Measurements from ENCODE around the gene TRIM31.

Gene TRIM31

GRCh38 chr6:30061858-30062458, 50.9 kb downstream of the TRIM31 start:
- peak; percentile 32 for DNase-seq (ENCODE audit: low spot score)
- TF ChIP-seq, protein P1, sequence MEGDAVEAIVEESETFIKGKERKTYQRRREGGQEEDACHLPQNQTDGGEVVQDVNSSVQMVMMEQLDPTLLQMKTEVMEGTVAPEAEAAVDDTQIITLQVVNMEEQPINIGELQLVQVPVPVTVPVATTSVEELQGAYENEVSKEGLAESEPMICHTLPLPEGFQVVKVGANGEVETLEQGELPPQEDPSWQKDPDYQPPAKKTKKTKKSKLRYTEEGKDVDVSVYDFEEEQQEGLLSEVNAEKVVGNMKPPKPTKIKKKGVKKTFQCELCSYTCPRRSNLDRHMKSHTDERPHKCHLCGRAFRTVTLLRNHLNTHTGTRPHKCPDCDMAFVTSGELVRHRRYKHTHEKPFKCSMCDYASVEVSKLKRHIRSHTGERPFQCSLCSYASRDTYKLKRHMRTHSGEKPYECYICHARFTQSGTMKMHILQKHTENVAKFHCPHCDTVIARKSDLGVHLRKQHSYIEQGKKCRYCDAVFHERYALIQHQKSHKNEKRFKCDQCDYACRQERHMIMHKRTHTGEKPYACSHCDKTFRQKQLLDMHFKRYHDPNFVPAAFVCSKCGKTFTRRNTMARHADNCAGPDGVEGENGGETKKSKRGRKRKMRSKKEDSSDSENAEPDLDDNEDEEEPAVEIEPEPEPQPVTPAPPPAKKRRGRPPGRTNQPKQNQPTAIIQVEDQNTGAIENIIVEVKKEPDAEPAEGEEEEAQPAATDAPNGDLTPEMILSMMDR (IDR thresholded peaks at IDR 0.05; ENCODE audit: extremely low read depth, missing control alignments), result no peak

DNA sequence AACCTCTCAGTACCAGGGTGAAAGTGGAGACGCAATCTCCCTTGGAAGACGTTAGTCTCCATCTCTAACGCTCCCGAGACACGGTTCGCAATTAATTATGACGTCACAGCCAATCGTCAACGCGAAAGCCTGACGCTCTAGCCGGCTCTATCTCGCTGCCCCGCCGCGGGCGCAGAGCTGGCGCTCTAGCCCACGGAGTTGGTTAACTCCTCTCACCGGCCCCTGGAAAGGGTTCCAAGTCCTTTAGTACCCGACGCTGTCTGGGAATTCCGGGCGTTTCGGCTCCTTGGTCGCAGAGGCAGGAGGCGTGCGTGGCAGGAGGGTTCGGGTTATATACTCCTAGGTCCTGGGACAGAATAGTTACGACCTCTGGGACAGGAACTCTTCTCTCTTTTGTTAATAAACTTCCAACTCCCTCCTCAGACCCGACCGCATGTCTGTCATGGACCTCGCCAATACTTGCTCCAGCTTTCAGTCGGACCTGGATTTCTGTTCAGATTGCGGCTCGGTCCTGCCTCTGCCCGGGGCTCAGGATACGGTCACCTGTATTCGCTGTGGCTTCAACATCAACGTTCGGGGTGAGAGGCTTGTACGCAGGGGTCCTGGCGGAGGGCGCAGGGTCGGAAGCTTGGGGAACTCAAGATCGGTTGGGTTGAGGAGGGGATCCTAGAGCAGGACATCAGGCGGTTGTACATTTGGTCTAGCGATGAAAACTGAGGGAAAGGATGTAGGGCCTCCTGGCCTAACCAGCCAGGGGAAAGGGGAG, 51.6 kb downstream of the TRIM31 start, which contains the start of gene POLR1H:
TSS of gene POLR1H (plus strand) at position 174 of the 766 bp plus-strand sequence. CDS start at position 434, 260 bp downstream.
- TF ChIP-seq, protein P1 (IDR thresholded peaks at IDR 0.05; ENCODE audit: extremely low read depth, missing control alignments), result no peak
- peak; percentile 87 for DNase-seq (ENCODE audit: low spot score)

- TF ChIP-seq, protein P1 (IDR thresholded peaks at IDR 0.05; ENCODE audit: extremely low read depth, missing control alignments), result no peak
- DNase-seq (ENCODE audit: low spot score), result peak; percentile 23
Measured at GRCh38 chr6:30060606-30061091, 52.2 kb downstream of the TRIM31 start.

DNA sequence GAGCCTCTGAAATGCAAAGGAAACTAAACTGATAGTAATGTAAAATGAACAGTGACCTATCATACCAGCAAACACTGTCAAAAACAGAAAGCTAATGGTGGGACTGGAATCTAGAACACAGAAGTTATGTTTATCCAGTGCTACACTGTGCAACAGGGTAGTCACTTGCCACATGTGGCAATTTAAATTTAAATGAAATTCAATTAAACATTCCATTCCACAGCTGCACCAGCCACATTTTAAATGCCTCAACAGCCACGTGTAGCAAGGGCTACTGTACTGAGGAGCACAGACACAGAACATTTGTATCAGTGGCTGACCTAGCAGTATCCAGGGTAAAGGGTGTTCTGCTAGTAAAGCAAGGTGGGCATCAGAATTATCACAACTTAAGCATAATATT, 57.4 kb downstream of the TRIM31 start:
- TF ChIP-seq, protein P1 (IDR thresholded peaks at IDR 0.05; ENCODE audit: extremely low read depth, missing control alignments), result no peak
- DNase-seq (ENCODE audit: low spot score), result no peak

GRCh38 chr6:30053682-30054081, 59.2 kb downstream of the TRIM31 start:
- TF ChIP-seq, protein P1 (IDR thresholded peaks at IDR 0.05; ENCODE audit: extremely low read depth, missing control alignments), result no peak
- no peak for DNase-seq (ENCODE audit: low spot score)

Data from GM20000 (cell line).